ENCODE measurements around the gene FKBP10.

- no peak for TF ChIP-seq POLR2AphosphoS5 (IDR thresholded peaks at IDR 0.05; ENCODE audit: low read depth, low read length)
- TF ChIP-seq POLR2A (IDR thresholded peaks at IDR 0.05; ENCODE audit: low read depth, low read length): no peak
These were observed 46.7 kb upstream of the FKBP10 start for GRCh38 chr17:41766135-41766534.
